PC-9 (cell line): ENCODE results near the gene C2orf42. TPM values are rescaled to one million over a fixed set of nuclear protein-coding genes. Genes with fewer than 3 reads are reported as not detected.

ENCODE experiments used
- BruUV-seq: library from RNA; stranded (reverse); fragments of 400-500 nt; replicated peaks from 2 replicates; lab custom pipeline; 2021; lab: Mats Ljungman, UMichigan
- CTCF ChIA-PET: fragments of 300-600 bp; sonication (Branson Sonifier 250); formaldehyde crosslinking; loops from one replicate; lab custom pipeline; 2022; ENCODE audit warnings: antibody characterized with exemption; lab: Charles Lee
- POLR2A ChIA-PET: fragments of 300-600 bp; sonication (Branson Sonifier 250); formaldehyde crosslinking; loops from one replicate; lab custom pipeline; 2022; ENCODE audit warnings: antibody characterized with exemption; ENCODE audit not compliant: unreplicated experiment; lab: Charles Lee
- DNase-seq, 2 experiments: peaks; one replicate each; pipeline versions ENCODE4 v3.0.0 to v3.0.0-alpha.2; 2015 to 2022; ENCODE audit warnings: mixed read lengths in 1 of 2
- H2AFZ ChIP-seq: fragments of 200-600 bp; sonication (generic); 2 replicates; pipeline ENCODE4 v1.8.1; 2017; ENCODE audit warnings: antibody characterized with exemption
- H3F3A ChIP-seq: fragments of 200-600 bp; sonication (generic); 2 replicates; pipeline ENCODE4 v1.8.1; 2017; ENCODE audit warnings: antibody characterized with exemption, mild to moderate bottlenecking, low read depth; ENCODE audit not compliant: insufficient read depth
- H3K27ac ChIP-seq: fragments of 200-600 bp; sonication (generic); 2 replicates; pipeline ENCODE4 v1.6.1; 2016; ENCODE audit warnings: mixed run types
- H3K27me3 ChIP-seq: fragments of 200-600 bp; sonication (generic); 2 replicates; pipeline ENCODE4 v1.6.1; 2016; ENCODE audit warnings: low read depth, mixed run types; ENCODE audit not compliant: insufficient read depth
- H3K36me3 ChIP-seq: fragments of 200-600 bp; sonication (generic); 2 replicates; pipeline ENCODE4 v1.6.1; 2016; ENCODE audit warnings: low read depth, mixed run types
- H3K4me1 ChIP-seq: fragments of 200-600 bp; sonication (generic); replicated peaks from 2 replicates; pipeline ENCODE4 v1.6.1; 2016; ENCODE audit warnings: mixed run types; ENCODE audit not compliant: insufficient read depth
- H3K4me2 ChIP-seq: fragments of 200-600 bp; sonication (generic); 2 replicates; pipeline ENCODE4 v1.6.1; 2017; ENCODE audit warnings: mixed run types
- H3K4me3 ChIP-seq: fragments of 200-600 bp; sonication (generic); 2 replicates; pipeline ENCODE4 v1.6.1; 2016; ENCODE audit warnings: mixed run types
- H3K79me2 ChIP-seq: fragments of 200-600 bp; sonication (generic); 2 replicates; pipeline ENCODE4 v1.6.1; 2017; ENCODE audit warnings: low read depth, mixed run types
- H3K9me2 ChIP-seq: fragments of 200-600 bp; sonication (generic); 2 replicates; pipeline ENCODE4 v1.8.1; 2017; ENCODE audit warnings: mild to moderate bottlenecking; ENCODE audit not compliant: insufficient read depth
- H3K9me3 ChIP-seq: fragments of 200-600 bp; sonication (generic); 2 replicates; pipeline ENCODE4 v1.8.1; 2016; ENCODE audit warnings: low read depth; ENCODE audit not compliant: insufficient read depth
- H4K20me1 ChIP-seq: fragments of 200-600 bp; sonication (generic); 2 replicates; pipeline ENCODE4 v1.8.1; 2017; ENCODE audit not compliant: insufficient read depth
- EZH2 ChIP-seq: fragments of 200-600 bp; sonication (generic); IDR thresholded peaks from 2 replicates; pipeline ENCODE4 v1.8.0; 2017; ENCODE audit warnings: antibody characterized with exemption, low read depth
- intact Hi-C: fragments of 100-400 bp; cut with micrococcal nuclease; formaldehyde crosslinking; loops from one replicate; pipeline ENCODE4 v1.10.0; 2022; ENCODE audit not compliant: unreplicated experiment
- total RNA-seq: library from RNA; stranded (reverse); gene quantifications from 2 replicates; pipeline ENCODE4 v1.2.3, GENCODE V29; 2021
- TF ChIP-seq, protein P1 (sequence below): fragments of 200-600 bp; sonication (generic); conservative IDR thresholded peaks from 2 replicates; pipeline ENCODE4 v1.6.1; 2017; ENCODE audit warnings: mixed run types, antibody characterized with exemption, mild to moderate bottlenecking, moderate library complexity

The C2orf42 gene
- total RNA-seq, 1 experiment from 2014 or later: 12.7 TPM

- POLR2A ChIA-PET: interaction anchor here (0.6 to 1.1 kb wide), 3 partner anchors 8 to 47 kb away, joined by 4 to 6 read pairs (median 4); no protein-coding TSS in a partner anchor
- no peaks in the 10 kb centered on the region for H3K79me2 ChIP-seq
- intact Hi-C loops: loop anchor here (1.0 to 2.0 kb wide), 3 partner anchors 16 to 37 kb away; no protein-coding TSS in a partner anchor
- no peak for TF ChIP-seq EZH2
- TF ChIP-seq, protein P1, sequence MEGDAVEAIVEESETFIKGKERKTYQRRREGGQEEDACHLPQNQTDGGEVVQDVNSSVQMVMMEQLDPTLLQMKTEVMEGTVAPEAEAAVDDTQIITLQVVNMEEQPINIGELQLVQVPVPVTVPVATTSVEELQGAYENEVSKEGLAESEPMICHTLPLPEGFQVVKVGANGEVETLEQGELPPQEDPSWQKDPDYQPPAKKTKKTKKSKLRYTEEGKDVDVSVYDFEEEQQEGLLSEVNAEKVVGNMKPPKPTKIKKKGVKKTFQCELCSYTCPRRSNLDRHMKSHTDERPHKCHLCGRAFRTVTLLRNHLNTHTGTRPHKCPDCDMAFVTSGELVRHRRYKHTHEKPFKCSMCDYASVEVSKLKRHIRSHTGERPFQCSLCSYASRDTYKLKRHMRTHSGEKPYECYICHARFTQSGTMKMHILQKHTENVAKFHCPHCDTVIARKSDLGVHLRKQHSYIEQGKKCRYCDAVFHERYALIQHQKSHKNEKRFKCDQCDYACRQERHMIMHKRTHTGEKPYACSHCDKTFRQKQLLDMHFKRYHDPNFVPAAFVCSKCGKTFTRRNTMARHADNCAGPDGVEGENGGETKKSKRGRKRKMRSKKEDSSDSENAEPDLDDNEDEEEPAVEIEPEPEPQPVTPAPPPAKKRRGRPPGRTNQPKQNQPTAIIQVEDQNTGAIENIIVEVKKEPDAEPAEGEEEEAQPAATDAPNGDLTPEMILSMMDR: no peak
- peak overlapping the region; percentile 95 for H3K4me3 ChIP-seq
- peak overlapping the region; percentile 89 for H3K27ac ChIP-seq
- DNase-seq: no peak
- no peaks in the 10 kb centered on the region for H3K9me2 ChIP-seq
- CTCF ChIA-PET: interaction anchor here (0.5 kb wide), 1 partner anchor 210 kb away, joined by 4 read pairs; the partner anchor contains the start of gene MXD1
- peaks cover 32% of the 10 kb centered on the region for H3K4me1 ChIP-seq
- H3K27me3 ChIP-seq: no peaks in the 10 kb centered on the region
- no peaks in the 10 kb centered on the region for H4K20me1 ChIP-seq
- peak overlapping the region; percentile 99 for H3K4me2 ChIP-seq
- peaks cover 35% of the 10 kb centered on the region for H3F3A ChIP-seq
- BruUV-seq: no TSS peak
- H3K9me3 ChIP-seq: no peaks in the 10 kb centered on the region
- no peaks in the 10 kb centered on the region for H3K36me3 ChIP-seq
- peak overlapping the region; percentile 99 for H2AFZ ChIP-seq
Observed at GRCh38 chr2:70124983-70125480, 65.8 kb downstream of the C2orf42 start.

DNA sequence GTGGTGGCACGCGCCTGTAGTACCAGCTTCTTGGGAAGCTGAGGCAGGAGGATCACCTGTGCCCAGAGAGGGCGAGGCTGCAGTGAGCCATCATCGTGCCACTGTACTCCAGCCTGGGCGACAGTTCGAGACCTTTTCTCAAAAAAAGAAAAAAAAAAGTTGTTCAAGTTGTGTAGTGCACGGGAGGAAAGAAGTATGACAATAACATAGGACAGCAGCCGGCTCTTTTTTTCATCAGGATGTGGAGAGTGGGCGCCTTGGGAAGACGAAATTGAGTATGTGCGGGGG is 67.0 kb downstream of the C2orf42 start:
- no TSS peak for BruUV-seq
- Histone ChIP-seq H3K36me3 (no peaks in the 10 kb centered on the region), H4K20me1 (no peaks in the 10 kb centered on the region), H3F3A (peaks cover 35% of the 10 kb centered on the region), H3K27me3 (no peaks in the 10 kb centered on the region), H3K27ac (peak overlapping the region; percentile 89), H2AFZ (peak overlapping the region; percentile 99), H3K9me3 (no peaks in the 10 kb centered on the region), H3K79me2 (no peaks in the 10 kb centered on the region), H3K9me2 (no peaks in the 10 kb centered on the region), H3K4me1 (peaks cover 32% of the 10 kb centered on the region), H3K4me3 (peak overlapping the region; percentile 95; the same call in 1 of the 2 replicates), H3K4me2 (peak overlapping the region; percentile 99)
- intact Hi-C loops: loop anchor here (1.0 to 2.0 kb wide), 3 partner anchors 15 to 35 kb away; no protein-coding TSS in a partner anchor
- DNase-seq: no peak
- CTCF ChIA-PET: interaction anchor here (0.7 kb wide), 1 partner anchor 406 kb away, joined by 4 read pairs; no protein-coding TSS in a partner anchor
- POLR2A ChIA-PET: interaction anchor here (0.7 to 1.1 kb wide), 3 partner anchors 9 to 251 kb away, joined by 4 to 6 read pairs (median 4); no protein-coding TSS in a partner anchor
- TF ChIP-seq, protein P1: no peak
- no peak for TF ChIP-seq EZH2

- peak overlapping the region; percentile 95; the same call in 1 of the 2 replicates for H3K4me3 ChIP-seq
- DNase-seq: peak in 1 of 2 experiments; percentile 45
Observed at GRCh38 chr2:70123051-70123828, 67.6 kb downstream of the C2orf42 start.

More at GRCh38 chr2:70123051-70123828, 67.6 kb downstream of the C2orf42 start:
- no peak overlapping the region; the same call in 1 of the 2 replicates for H2AFZ ChIP-seq
- BruUV-seq: no TSS peak
- peak overlapping the region; percentile 89; the same call in 1 of the 2 replicates for H3K27ac ChIP-seq
- TF ChIP-seq, protein P1: no peak
- no peak for TF ChIP-seq EZH2
- peak overlapping the region; percentile 99 for H3K4me2 ChIP-seq
- H3K9me3 ChIP-seq: no peaks in the 10 kb centered on the region
- no peaks in the 10 kb centered on the region for H3K9me2 ChIP-seq
- intact Hi-C loops: no loop called here
- peaks cover 35% of the 10 kb centered on the region for H3F3A ChIP-seq
- H3K36me3 ChIP-seq: no peaks in the 10 kb centered on the region
- peaks cover 31% of the 10 kb centered on the region for H3K4me1 ChIP-seq
- ChIA-PET CTCF (no interaction called here), POLR2A (interaction anchor here (0.7 kb wide), 1 partner anchor 250 kb away, joined by 4 read pairs; no protein-coding TSS in a partner anchor)
- no peaks in the 10 kb centered on the region for H4K20me1 ChIP-seq
- no peaks in the 10 kb centered on the region for H3K27me3 ChIP-seq
- no peaks in the 10 kb centered on the region for H3K79me2 ChIP-seq
